Adrenal gland (tissue), 5 donors: ENCODE data around the gene XPC.

ENCODE experiments used
- CTCF ChIP-seq, 6 experiments: fragments of 450-650 bp in 4 of 6; fragments of 200-600 bp in 2 of 6; sonication (generic) in 1 of 6; IDR thresholded peaks; 1 replicate in 5 of 6; 2 replicates in 1 of 6; pipeline versions ENCODE4 v1.5.1 to v1.8.0; 2016 to 2021; ENCODE audit warnings: antibody characterized with exemption in 6 of 6, mild to moderate bottlenecking in 2 of 6, moderate library complexity in 1 of 6
- POLR2A ChIP-seq, 2 donors: fragments of 450-650 bp; IDR thresholded peaks; one replicate each; pipeline ENCODE4 v1.6.1; 2017; ENCODE audit warnings: antibody characterized with exemption in 2 of 2, mild to moderate bottlenecking in 2 of 2, moderate library complexity in 1 of 2
- donor health status: DM: no; HTN: no; CAD: no.

GRCh38 chr3:14130230-14130629, 48.2 kb downstream of the XPC start:
- TF ChIP-seq CTCF (IDR thresholded peaks at IDR 0.05) (no peak), POLR2A (IDR thresholded peaks at IDR 0.05) (no peak)
